Fibroblast of gingiva (primary cell): ENCODE measurements around the gene SHISA9.

Source experiments
- DNase-seq: peaks from one replicate; pipeline ENCODE4 v3.0.0-alpha.2; 2011; ENCODE audit warnings: low read depth

Gene SHISA9

DNA sequence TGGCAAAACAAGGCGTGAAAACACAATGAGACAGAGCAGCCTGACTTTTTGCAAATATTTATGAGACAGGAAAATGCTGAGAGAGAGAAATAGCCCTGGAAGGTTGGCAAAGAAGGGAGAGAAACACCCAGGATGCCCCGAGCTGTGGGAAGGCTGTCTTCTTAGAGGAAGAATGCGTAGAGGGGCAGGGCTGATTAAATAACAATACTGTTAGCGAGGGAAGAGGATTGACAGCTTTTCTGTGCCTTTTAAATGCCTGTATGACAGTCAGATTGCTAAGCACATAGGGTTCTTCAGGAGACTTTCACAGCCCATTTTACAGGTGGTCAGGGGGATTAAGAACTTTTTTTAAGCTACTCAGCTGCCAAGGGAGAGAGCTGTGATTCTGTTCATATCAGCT lies 219.2 kb downstream of the SHISA9 start:
- DNase-seq = no peak

DNA sequence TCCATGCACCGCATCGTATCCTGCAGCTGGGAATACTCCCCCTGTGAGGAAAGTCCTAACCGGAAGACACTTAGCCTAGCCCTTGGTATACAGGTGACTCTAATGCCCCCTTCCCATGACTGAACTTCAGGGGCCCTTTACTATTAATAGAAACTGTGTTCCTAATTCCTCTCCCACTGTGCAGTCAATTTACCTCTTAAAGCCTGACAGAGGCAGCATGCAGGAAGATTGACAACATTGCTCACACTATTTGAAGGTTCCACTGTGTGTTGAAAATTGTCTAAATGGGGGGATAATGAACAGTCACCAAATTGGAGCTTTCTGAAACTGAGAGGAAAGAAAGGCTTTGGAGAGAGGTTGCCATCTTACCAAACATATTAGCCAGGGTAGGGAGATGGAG lies 222.6 kb downstream of the SHISA9 start:
- no peak for DNase-seq

DNA sequence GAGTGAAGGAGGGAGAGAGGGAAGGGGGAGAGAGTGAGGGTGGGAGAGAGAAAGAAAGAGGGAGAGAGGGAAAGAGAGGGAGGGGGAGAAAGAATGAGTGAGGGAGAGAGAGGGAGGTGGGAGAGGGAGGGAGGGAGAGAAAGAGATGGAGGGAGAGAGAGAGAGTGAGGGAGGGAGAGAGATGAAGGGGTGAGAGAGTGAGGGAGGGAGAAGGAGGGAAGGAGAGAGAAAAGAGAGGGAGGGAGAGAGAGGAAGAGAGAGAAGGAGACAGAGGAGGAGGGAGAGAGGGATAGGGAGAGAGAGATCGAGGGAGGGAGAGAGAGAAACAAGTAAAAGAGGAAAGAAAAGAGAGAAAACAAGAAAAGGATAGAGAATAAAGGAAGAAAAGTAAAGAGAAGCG lies 225.7 kb downstream of the SHISA9 start:
- DNase-seq = no peak

DNA sequence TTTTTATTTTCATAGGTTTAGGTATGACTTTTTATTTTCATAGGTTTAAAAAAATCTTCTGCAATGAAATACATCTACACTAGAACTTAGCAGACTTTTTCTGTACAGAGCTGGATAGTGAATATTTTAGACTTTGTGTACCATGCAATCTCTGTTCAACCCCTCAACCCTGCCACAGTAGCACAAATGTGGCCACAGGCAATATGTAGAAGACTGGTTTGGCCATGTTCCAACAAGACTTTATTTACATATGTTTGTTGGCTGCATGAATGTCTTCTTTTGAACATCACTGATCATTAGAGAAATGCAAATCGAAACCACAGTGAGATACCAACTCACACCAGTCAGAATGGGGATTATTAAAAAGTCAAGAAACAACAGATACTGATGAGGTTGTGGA lies 229.2 kb downstream of the SHISA9 start:
- no peak for DNase-seq

DNA sequence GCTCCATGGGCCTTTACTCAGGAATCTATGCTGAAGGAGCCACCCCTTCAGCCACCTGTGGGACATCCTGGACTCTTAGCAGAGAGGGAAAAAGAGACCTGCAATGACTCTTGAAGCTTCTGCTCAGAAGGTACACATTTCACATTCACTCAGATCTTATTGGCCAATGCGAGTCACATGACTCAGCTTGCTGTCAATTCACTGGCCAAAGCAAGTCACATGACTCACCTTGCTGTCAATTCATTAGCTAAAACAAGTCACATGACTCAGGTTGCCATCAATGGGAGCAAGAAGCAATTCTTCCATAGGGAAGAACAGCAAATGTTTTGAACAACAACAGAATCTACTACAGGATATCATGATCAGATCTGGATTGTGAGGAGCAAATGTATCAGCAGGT lies 233.4 kb downstream of the SHISA9 start:
- no peak for DNase-seq

DNA sequence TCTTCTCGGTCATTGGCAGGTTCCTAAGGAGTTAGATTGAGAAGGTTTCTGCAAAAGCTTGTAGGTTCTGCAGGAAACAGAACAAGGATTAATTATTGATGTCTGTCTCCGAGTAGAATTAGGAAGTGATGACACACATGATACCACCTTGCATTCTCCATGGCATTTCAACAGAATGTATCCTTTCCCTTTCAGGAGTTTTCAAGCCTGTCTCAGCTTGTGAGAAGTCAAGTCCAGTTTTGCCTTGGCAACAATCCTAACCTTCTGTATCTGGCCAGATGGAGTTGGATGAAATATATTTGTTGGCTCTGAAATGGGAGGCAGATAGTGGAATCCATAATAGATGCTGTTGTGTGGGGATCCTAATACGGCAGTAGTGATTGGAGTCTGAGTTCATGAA lies 235.5 kb downstream of the SHISA9 start:
- no peak for DNase-seq

DNA sequence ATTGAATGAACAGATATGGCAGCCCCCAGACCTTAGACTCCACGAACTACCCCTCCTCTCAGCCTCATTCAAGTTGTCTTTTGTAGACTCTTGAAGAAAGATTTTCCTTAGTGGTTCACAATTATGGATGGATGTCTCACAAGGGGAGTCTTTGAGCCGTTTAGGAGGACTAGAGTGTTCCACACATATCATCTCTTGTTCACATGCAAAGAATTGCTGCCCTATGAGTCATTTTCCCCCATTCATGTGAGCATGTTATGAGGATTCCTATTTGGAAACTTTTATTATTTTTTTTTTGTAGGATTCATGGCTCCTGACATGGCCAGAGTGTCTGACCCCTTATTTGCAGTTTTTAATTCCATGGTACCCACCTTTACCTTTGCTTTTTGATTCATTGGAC lies 237.1 kb downstream of the SHISA9 start:
- no peak for DNase-seq

DNA sequence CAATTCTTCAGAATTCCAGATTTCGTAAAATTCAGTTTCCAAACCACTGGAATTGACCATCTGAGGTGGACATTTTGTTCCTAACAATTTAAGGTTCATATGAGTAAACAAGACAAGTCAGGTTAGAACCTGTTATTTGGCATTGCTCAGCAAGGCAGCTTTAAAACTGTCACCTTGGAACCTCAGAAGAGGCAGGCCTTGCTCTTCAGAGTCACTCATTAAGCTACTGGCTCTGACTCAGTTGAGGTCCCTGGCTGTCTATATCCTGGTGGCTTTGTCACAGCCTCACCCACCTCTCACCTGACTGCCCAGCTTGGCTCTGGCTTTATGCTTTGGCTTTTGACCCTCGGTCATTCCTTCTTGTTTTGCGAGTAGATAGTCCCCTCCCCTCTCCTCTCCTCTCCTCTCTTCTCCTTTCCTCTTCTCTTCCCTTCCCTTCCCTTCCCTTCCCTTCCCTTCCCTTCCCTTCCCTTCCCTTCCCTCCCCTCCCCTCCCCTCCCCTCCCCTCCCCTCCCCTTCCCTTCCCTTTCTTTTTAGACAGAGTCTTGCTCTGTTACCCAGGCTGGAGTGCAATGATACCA lies 238.4 kb downstream of the SHISA9 start:
- no peak for DNase-seq

DNA sequence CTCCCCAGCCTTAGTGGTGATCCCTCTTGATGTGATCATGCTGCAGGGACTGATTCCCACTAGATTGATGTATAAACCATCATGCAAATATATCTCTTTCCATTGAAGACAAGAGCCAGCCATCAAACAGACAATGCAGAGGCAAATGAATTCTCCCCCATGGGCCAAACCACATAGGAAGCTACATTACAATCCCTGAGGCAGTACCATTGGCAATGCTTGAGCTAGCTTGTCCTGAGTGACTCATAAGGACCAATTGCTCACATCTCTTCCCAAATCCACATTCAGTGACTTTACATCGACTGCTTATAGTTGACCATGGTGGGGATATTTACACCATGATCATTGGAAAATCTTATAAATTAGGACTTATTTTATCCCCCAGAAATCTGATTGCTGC lies 242.2 kb downstream of the SHISA9 start:
- DNase-seq = no peak

DNA sequence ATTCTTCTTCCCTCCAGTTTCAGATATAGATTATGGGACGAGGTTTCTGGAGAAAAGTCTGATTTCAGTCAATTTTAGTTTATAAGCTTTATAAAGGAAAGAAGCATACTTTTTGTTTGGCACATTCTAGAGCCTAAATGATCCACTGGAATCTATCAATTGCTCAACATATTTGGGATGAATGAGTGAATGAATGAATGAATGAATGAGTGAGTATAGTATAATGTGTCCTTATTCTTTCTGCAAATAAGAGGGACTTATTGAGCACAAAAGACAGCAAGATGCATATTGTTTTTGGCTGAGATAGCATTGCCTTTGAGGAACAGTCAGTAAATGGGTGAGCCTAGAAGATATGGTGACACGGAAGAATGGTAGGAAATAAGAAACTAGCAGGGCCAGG lies 245.4 kb downstream of the SHISA9 start:
- no peak for DNase-seq

DNA sequence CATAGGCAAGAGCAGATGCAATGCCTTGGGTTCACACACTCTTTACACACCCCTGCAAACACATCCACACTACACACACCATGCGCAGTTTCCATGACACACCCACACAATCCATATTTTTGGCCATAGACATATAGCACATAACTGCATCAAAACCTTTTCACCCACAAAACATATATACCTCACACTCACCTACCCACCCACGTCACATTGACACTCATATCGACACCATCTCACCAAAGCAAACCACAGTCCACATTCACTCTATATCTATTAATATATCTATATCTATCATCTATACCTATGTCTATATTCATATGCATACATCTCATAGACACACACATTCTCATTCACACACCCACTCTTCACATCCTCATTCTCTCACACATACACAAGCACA lies 246.9 kb downstream of the SHISA9 start:
- DNase-seq = no peak

DNA sequence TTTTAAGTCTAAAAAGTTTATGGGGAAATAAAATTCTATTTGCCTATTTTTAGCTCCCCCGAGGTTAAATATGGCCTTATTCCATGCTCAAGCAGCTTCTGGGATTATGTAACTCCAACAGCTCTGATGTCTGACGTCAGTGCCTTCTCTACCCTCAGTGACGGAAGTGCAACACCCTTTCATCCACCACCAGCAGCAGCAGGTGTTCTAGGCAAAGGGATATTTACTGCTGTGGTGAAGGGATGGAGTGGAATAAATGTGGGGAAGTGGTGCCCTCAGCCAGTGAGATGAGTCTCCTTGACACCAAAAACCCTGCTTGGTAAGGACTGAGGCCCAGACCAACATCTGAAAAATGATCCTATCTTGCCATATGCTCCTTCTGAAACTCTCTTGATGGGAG lies 247.4 kb downstream of the SHISA9 start:
- no peak for DNase-seq

DNA sequence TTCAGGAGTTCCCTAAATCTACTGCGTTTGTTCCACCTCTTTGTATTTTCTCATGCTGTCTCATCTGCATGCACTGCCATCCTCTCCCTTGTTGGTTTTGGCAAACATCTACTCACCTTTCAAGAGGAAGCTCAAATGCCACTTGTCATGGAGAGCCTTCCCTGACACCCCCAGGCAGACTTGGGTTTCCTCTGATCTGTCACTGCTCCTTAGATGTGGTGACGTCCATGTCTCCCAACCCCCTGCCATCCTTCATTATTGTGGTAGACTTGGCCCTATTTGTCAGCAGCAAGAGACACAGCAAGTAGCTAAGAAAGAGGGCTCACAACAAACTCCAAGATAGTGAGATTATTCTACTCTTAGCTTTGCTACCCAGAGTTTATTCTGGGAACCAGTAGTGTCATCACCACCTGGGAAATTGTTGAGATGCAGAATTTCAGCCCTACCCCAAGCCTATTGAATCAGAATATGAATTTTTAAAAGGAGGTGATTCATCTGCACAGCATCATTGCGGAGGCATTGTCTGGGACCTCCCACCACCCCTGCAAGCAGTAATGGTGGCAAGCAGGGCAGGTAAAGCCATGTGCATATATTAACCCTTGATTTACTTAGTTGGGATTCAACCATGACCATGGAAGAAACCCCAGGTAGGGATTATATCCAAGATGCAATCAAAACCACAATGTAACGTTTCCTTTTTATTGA lies 248.9 kb downstream of the SHISA9 start:
- DNase-seq = no peak

DNA sequence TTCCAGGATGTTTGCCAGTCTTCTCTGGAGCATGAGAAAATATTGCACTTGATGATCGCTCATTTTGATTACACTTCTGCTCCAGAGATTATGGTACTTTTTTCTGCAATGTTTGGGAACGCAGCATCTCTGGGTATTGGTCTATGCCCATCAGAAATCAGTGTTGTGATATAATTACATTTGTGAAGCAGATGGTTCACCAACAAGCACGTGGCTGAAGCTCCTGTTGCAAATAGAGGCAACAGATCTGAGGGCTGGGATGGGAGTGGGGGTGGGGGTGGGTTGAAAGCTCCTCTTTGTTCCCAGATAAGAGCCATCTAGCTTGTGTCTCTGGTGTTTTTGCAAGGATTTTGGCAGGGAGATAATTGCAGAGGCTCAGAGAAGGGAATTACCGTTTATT lies 252.3 kb downstream of the SHISA9 start:
- DNase-seq = no peak

DNA sequence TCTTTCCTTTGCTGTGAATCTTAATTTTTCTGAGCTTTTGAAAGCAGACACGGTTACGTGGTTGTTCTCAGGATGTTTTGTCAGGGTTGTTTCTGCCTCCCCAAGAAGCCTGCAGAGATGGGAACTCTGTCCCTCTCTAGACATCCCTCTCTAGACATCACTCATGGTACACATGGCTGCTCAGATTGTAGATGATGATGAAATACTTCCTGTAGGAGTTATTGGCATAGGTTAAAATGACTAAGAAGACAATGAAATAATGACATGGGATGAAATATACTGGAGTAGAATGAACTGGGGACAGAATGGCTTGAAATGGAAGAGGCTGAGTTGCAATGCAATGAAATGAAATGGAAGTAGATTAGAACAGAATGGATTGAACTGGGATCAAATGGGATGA lies 253.4 kb downstream of the SHISA9 start:
- DNase-seq = no peak

DNA sequence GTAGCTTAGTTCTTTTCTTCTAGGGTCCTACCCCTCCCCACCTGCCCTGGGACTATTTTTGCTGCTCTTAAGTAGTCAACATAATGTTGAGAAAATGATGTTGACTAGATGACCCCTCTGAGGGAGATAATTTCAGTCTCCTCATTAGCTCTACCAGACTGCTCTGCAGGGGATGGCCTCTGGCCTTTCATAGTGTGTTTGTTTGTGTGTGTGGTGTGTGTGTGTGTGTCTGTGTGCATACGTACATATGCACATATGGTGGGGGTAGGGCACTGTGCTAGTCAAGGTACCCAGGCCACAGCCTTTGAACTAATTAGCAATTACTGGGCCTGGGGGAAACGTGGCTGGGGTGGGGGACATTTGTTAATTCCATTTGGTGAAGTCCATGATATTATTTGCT lies 254.0 kb downstream of the SHISA9 start:
- no peak for DNase-seq

DNA sequence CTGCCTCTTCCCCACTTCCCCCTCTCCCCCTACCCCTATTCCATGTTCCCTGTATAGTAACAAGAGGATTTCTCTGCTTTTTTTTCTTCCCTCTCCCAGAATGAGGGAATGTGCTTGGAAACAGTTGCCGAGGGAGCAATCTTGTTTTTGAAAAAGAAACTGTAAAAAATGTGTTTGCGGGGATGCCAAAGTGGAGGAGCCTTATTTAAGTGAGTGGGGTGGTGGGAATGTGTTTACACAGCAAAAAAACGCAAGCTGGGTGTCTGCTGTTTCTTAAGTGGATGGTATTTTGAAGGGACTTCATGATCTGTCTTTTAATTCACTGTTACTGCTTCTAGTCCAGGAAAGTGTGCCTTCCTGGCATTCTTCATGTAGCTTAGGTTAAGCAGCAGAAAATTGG lies 254.4 kb downstream of the SHISA9 start:
- DNase-seq = no peak

DNA sequence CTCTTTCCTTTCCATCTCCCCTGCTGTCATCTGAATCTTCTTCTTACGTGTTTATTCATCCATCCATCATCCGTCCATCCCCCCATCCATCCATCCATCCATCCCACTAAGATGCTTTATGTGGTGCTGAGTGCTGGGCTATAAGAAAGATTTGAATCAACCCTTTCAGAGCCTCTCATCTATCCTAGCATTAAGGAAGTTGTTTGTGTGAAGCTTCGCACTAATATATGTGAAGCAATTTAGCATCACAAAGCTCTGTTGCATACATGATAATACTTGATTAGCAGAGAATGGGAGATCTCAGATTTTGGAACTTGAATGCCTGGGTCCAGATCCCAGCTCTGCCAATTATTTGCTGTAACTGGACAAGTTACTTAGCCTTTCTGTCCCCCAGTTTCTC lies 255.7 kb downstream of the SHISA9 start:
- DNase-seq = no peak

DNA sequence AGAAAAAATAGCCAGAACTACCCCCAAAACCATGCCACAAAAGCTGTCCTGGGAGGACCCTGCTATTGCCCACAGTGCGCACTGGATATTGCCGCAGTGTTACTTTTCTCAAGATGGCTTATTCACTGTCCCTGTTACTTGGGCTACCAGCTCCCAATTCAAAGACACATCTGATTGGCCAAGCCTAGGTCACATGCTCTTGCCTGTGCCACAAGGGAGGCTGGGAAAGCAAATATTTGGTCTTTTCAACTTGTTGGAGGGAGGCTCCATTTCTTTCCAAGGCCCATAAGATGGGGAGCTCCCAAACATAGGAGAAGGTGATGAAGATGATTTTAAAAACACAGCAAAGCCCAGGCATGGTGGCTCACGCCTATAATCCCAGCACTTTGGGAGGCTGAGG lies 257.0 kb downstream of the SHISA9 start:
- DNase-seq = no peak

DNA sequence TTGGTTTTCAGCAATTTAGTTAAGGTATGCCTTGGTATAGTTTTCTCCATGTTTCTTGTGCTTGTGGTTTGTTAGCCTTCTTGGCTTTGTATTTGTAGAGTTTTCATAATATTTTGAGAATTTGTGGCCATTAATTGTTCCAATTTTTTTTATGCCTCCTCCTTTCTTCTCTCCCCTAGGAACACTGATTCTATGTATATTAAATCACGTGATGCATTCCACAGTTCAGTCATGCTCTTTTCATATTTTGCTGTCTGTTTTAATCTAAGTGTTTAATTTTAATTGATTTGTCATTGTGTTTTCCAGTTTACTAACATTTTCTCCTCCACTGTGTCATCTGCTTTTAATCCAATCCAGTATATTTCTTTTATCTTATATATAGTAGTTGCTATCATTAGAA lies 263.6 kb downstream of the SHISA9 start:
- DNase-seq = no peak

DNA sequence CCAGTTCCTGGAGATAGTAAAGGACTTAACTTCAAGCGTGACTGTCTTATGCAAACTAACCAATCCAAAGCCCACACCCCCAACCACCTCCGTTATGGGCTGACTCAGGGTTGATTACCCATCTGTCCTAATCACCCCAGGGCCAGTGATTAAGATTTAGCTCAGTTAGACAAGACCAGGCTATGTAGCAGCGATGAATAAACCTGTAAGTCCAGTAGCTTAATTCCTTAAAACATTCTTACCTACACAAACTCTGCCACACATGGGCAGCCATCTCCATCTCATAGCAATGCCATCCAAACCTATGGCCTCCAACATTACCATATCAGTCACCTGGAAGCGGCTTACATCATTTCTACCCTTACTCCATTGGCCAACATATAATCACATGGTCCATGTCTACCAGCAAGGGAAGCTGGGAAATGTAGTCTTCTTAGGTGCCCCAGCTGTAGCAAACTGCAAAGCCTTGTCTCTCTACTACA lies 266.7 kb downstream of the SHISA9 start:
- DNase-seq = no peak

DNA sequence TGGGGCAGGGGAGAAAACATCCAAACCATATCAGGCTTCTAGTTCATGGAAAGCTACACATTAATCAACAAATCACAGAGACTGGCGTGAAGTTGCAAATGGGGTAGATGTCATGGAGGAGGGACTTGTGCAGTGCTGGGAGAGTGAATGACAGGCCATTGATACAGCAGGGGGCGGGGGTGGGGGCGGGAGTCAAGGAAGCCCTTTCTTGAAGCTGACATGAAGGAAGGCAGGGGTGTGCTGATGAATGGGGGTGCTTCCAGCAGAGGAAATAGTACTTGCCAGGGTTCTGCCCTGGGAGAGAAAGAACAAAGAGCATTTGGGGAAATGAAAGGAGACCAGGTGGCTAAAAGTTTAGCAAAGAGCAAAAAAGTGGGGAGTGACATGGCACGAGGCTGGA lies 269.9 kb downstream of the SHISA9 start:
- no peak for DNase-seq

DNA sequence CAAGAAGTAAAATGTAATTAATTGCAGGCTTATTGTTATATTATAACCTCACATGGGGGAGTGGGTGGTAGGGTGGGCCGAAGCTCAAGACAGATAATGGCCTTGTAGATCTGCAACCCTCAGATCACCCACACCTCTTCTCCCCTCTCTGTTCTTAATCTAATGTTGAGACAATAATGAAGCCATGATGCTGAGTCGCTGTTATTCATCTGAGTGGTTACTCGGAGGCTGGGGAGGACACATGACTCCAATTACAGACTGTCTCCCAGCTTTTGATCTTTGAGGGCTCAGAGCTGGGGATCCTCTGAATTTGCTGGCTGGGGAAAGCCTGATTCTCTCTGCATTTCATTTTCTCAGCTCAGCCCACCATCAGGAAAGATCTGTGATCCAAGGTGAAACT lies 275.3 kb downstream of the SHISA9 start:
- no peak for DNase-seq

DNA sequence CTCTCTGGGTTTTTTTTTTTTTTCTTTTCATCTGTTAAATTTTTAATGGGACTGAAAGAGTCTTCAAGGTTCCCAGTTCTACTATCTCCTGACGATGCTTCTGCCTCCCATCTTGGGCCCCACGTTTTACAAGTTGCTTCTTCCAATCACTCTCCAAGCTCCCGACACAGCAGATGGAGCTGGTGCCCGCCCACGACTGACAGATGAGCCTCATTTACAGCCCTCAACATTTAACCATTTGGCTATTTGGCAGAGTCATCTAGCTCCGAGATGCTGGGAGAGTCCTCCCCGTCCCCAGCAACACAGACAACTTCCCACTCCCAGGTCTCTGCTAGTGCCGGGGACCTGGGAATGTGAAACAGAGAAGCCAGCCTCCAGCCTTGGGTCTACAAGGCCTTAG lies 276.9 kb downstream of the SHISA9 start:
- DNase-seq = no peak
